Activated naive CD8-positive, alpha-beta T cell treated with anti-CD3 and anti-CD28 coated beads, Interleukin-2, amount 10 ng/mL, durations not matched to agents 7 days and 5 days (primary cell): ENCODE results near the gene TCEA3. TPM values are rescaled to one million over a fixed set of nuclear protein-coding genes. Genes with fewer than 3 reads are reported as not detected.

Source experiments
- ATAC-seq: fragments of 150-1000 bp; cut with Tn5 transposase; one replicate; pipeline ENCODE4 v1.10.0; 2021; ENCODE audit warnings: low read depth, moderate library complexity
- POLR2A ChIA-PET: fragments of 350-600 bp; sonication (Branson Sonifier 250); formaldehyde crosslinking; loops from one replicate; lab custom pipeline; 2021; ENCODE audit warnings: antibody characterized with exemption; lab: Charles Lee
- DNase-seq: peaks from one replicate; pipeline ENCODE4 v3.0.0; 2021
- H3K27ac Mint-ChIP-seq: one replicate; pipeline ENCODE4 v1.8.0; 2022; ENCODE audit warnings: mild to moderate bottlenecking, mixed read lengths
- H3K27me3 Mint-ChIP-seq: one replicate; pipeline ENCODE4 v1.8.0; 2022; ENCODE audit warnings: mild to moderate bottlenecking, moderate library complexity, mixed read lengths
- H3K36me3 Mint-ChIP-seq: one replicate; pipeline ENCODE4 v1.8.0; 2021; ENCODE audit warnings: mild to moderate bottlenecking, mixed read lengths
- H3K4me1 Mint-ChIP-seq: one replicate; pipeline ENCODE4 v1.8.0; 2021; ENCODE audit warnings: mixed read lengths
- H3K4me3 Mint-ChIP-seq: one replicate; pipeline ENCODE4 v1.8.0; 2022; ENCODE audit warnings: mild to moderate bottlenecking, moderate library complexity, mixed read lengths
- H3K9me3 Mint-ChIP-seq: one replicate; pipeline ENCODE4 v1.8.0; 2021; ENCODE audit warnings: mixed read lengths
- total RNA-seq, 2 experiments: library from RNA; stranded (reverse); gene quantifications; one replicate each; pipeline ENCODE4 v1.2.3, GENCODE V29; 2021

The TCEA3 gene
- total RNA-seq, 2 experiments from 2014 or later = 20.4 to 22.6 TPM

- Mint-ChIP-seq H3K4me1 (peaks cover 28% of the 10 kb centered on the region), H3K4me3 (peak overlapping the region; percentile 88), H3K27me3 (peaks cover 11% of the 10 kb centered on the region), H3K27ac (peak overlapping the region; percentile 89), H3K36me3 (peaks cover 5% of the 10 kb centered on the region), H3K9me3 (no peaks in the 10 kb centered on the region)
- peak; percentile 96 for ATAC-seq
- POLR2A ChIA-PET = interaction anchor here (0.5 to 2.2 kb wide), 7 partner anchors 17 to 333 kb away, joined by 3 to 20 read pairs (median 4); partner anchors contain the start of gene HNRNPR
- DNase-seq = peak; percentile 67
Measured at GRCh38 chr1:23422241-23422877, 2.2 kb downstream of the TCEA3 start.

GRCh38 chr1:23421753-23422240 is 2.8 kb downstream of the TCEA3 start:
- Mint-ChIP-seq H3K27me3 (peaks cover 11% of the 10 kb centered on the region), H3K4me3 (peak overlapping the region; percentile 88), H3K36me3 (peaks cover 5% of the 10 kb centered on the region), H3K27ac (peak overlapping the region; percentile 89), H3K4me1 (peaks cover 28% of the 10 kb centered on the region), H3K9me3 (no peaks in the 10 kb centered on the region)
- no peak for ATAC-seq
- DNase-seq = no peak
- POLR2A ChIA-PET = interaction anchor here (0.5 to 2.2 kb wide), 5 partner anchors 18 to 118 kb away, joined by 3 to 20 read pairs (median 4); partner anchors contain the start of gene HNRNPR

- H3K4me1 Mint-ChIP-seq = peaks cover 28% of the 10 kb centered on the region
- peaks cover 5% of the 10 kb centered on the region for H3K36me3 Mint-ChIP-seq
- no peak overlapping the region for H3K27ac Mint-ChIP-seq
- no peak for DNase-seq
- no peaks in the 10 kb centered on the region for H3K9me3 Mint-ChIP-seq
- no peak for ATAC-seq
- H3K4me3 Mint-ChIP-seq = no peak overlapping the region
- POLR2A ChIA-PET = interaction anchor here (1.3 to 2.2 kb wide), 3 partner anchors 53 to 103 kb away, joined by 4 to 20 read pairs (median 4); partner anchors contain the start of gene HNRNPR
- peaks cover 11% of the 10 kb centered on the region for H3K27me3 Mint-ChIP-seq
Measured at GRCh38 chr1:23421343-23421742, 3.2 kb downstream of the TCEA3 start.

- POLR2A ChIA-PET = interaction anchor here (0.5 kb wide), 1 partner anchor 361 kb away, joined by 3 read pairs; no protein-coding TSS in a partner anchor
- ATAC-seq (no peak), DNase-seq (no peak)
- Mint-ChIP-seq H3K27me3 (peaks cover 9% of the 10 kb centered on the region), H3K4me1 (peaks cover 28% of the 10 kb centered on the region), H3K27ac (no peak overlapping the region), H3K4me3 (no peak overlapping the region), H3K9me3 (no peaks in the 10 kb centered on the region), H3K36me3 (peaks cover 3% of the 10 kb centered on the region)
Measured at GRCh38 chr1:23420778-23421177, 3.8 kb downstream of the TCEA3 start.

GRCh38 chr1:23419180-23419579 is 5.4 kb downstream of the TCEA3 start:
- Mint-ChIP-seq H3K36me3 (peaks cover 3% of the 10 kb centered on the region), H3K27ac (no peak overlapping the region)
- POLR2A ChIA-PET = no interaction called here

GRCh38 chr1:23417570-23417969 is 7.0 kb downstream of the TCEA3 start:
- peaks cover 3% of the 10 kb centered on the region for H3K36me3 Mint-ChIP-seq
- no peaks in the 10 kb centered on the region for H3K27me3 Mint-ChIP-seq
- POLR2A ChIA-PET = no interaction called here
- no peak overlapping the region for H3K4me3 Mint-ChIP-seq
- H3K9me3 Mint-ChIP-seq = no peaks in the 10 kb centered on the region
- DNase-seq = no peak
- no peak overlapping the region for H3K27ac Mint-ChIP-seq
- peaks cover 14% of the 10 kb centered on the region for H3K4me1 Mint-ChIP-seq
- ATAC-seq = no peak

More at GRCh38 chr1:23419180-23419579, 5.4 kb downstream of the TCEA3 start:
- Mint-ChIP-seq H3K4me1 (peaks cover 25% of the 10 kb centered on the region), H3K4me3 (no peak overlapping the region), H3K27me3 (peaks cover 2% of the 10 kb centered on the region), H3K9me3 (no peaks in the 10 kb centered on the region)
- ATAC-seq (no peak), DNase-seq (no peak)

- DNase-seq = no peak
- no peak for ATAC-seq
- Mint-ChIP-seq H3K27me3 (no peaks in the 10 kb centered on the region), H3K9me3 (no peaks in the 10 kb centered on the region), H3K4me1 (peaks cover 8% of the 10 kb centered on the region), H3K27ac (no peak overlapping the region), H3K4me3 (no peak overlapping the region), H3K36me3 (peaks cover 2% of the 10 kb centered on the region)
- POLR2A ChIA-PET = no interaction called here
Measured at GRCh38 chr1:23416964-23417363, 7.6 kb downstream of the TCEA3 start.

DNA sequence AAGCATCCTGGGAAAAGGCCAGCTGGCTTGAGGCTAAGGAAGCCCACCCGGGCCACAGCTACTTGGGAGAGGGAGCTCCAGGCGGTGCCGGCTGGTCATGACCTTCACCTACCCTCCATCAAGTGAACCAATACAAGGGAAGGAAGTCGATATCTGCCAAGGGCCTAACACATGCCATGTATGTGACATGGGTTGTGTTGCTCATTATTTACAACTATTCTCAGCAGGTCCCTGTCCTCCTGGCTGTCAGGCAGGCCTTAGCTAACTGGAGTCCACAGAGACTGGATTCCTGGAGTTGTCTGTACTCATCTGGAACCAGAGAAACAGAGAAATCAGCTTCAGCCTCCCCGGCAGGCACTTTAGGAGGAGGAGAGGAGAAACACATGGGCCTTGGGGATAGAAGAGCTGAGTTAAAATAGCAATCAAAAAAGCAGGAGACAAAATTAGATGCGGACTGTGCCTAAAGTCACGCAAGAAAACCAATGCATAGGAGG is 15.7 kb downstream of the TCEA3 start:
- Mint-ChIP-seq H3K9me3 (no peaks in the 10 kb centered on the region), H3K27me3 (no peaks in the 10 kb centered on the region), H3K4me1 (peaks cover 5% of the 10 kb centered on the region), H3K4me3 (no peak overlapping the region), H3K36me3 (peaks cover 2% of the 10 kb centered on the region), H3K27ac (no peak overlapping the region)
- POLR2A ChIA-PET = interaction anchor here (0.5 kb wide), 1 partner anchor 111 kb away, joined by 4 read pairs; no protein-coding TSS in a partner anchor
- ATAC-seq (no peak), DNase-seq (no peak)

DNA sequence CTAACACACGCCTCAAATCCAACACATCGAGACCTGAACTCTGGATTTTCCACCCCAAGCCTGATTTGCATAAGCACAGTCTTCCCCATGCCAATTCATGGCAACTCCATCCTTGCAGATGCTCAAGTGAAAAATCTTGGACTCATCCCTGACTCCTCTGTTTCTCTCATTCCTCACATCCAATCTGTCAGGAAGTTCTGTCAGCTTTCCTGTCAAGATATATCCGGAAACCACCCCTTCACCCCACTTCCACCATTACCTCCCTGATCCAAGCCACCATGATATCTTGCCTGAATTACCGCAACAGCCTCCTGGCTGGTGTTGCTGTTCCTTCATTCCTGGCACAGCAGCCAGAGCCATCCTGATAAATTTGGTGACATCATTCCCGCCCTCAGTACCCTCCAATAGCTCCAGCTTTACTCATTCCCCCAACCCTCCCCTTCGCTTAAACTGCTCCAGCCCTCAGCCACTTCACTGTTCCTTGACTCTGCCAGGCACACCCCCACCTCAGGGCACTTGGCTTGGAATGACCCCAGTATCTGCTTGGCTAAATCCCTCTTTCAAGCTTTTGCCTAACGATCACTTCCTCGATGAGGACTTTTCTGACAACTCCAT is 17.4 kb downstream of the TCEA3 start:
- no peak for ATAC-seq
- Mint-ChIP-seq H3K4me1 (peaks cover 5% of the 10 kb centered on the region), H3K36me3 (peaks cover 2% of the 10 kb centered on the region), H3K9me3 (no peaks in the 10 kb centered on the region), H3K4me3 (no peak overlapping the region), H3K27ac (no peak overlapping the region), H3K27me3 (no peaks in the 10 kb centered on the region)
- POLR2A ChIA-PET = no interaction called here
- DNase-seq = no peak

- Mint-ChIP-seq H3K27ac (no peak overlapping the region), H3K4me1 (peaks cover 5% of the 10 kb centered on the region), H3K36me3 (peaks cover 2% of the 10 kb centered on the region), H3K9me3 (no peaks in the 10 kb centered on the region), H3K27me3 (no peaks in the 10 kb centered on the region), H3K4me3 (no peak overlapping the region)
- DNase-seq = no peak
- POLR2A ChIA-PET = interaction anchor here (0.6 kb wide), 1 partner anchor 572 kb away, joined by 3 read pairs; no protein-coding TSS in a partner anchor
- no peak for ATAC-seq
Measured at GRCh38 chr1:23405946-23406345, 18.6 kb downstream of the TCEA3 start.

DNA sequence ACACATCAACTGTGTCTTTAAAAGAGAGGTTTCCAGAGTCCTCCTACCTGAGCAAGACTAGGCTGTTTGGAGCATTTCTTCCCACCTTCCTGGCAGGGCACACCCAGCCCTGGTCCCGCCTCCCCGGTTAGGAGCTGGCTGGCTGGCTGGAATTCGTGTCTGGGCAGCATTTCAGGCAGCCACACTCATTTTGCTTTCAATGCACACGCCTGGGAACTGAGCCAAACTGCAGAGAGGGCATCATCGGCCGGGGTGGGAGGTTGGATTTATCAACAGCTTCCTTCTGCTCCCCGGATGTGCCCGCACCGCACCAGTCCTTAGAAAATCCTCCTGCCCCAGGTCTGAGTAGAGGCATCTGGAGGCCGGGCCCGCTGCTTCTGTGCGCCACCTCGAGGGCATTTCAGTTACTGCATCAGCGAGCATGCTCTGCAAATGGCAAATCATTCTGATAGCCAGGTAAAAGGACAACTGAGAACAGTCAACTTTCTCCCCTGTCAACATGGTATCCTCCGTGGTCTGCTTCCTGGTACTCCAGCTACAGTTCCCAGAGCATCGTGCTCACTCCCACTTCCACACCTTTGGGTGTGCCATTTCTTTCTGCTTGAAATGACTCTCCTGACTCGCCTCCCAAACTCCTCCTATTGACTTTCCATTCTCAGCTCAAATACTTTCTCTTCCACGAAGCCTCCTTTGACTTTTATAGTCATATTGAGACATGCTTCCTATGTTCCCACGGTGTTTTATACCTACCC is 20.6 kb downstream of the TCEA3 start:
- no peak overlapping the region for H3K27ac Mint-ChIP-seq
- POLR2A ChIA-PET = interaction anchor here (1.3 to 1.7 kb wide), 2 partner anchors 36 to 60 kb away, joined by 3 to 6 read pairs; partner anchors contain the start of gene HNRNPR
- no peaks in the 10 kb centered on the region for H3K27me3 Mint-ChIP-seq
- H3K36me3 Mint-ChIP-seq = peaks cover 4% of the 10 kb centered on the region
- no peaks in the 10 kb centered on the region for H3K9me3 Mint-ChIP-seq
- H3K4me1 Mint-ChIP-seq = peaks cover 5% of the 10 kb centered on the region
- DNase-seq (peak; percentile 89), ATAC-seq (peak; percentile 95)
- peak overlapping the region; percentile 26 for H3K4me3 Mint-ChIP-seq

GRCh38 chr1:23403355-23403734 is 21.2 kb downstream of the TCEA3 start:
- Mint-ChIP-seq H3K27ac (no peak overlapping the region), H3K9me3 (no peaks in the 10 kb centered on the region), H3K4me1 (peaks cover 5% of the 10 kb centered on the region), H3K27me3 (no peaks in the 10 kb centered on the region), H3K36me3 (peaks cover 4% of the 10 kb centered on the region), H3K4me3 (no peak overlapping the region)
- no peak for DNase-seq
- POLR2A ChIA-PET = interaction anchor here (1.3 kb wide), 1 partner anchor 35 kb away, joined by 3 read pairs; no protein-coding TSS in a partner anchor
- ATAC-seq = no peak

DNA sequence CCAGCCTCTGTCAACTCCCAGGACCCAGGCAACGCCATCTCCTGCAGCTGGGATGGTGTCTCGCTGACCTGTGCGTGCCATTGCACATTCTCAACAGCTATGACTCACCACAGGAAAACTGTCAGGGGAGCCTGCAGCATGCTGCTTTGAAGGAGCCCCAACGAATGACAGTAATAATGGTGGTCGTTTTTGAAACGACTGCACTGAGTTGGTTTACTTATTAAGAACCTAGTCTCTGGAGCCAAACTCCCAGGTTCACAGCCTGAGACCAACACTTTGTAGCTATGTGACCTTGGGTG is 21.6 kb downstream of the TCEA3 start:
- H3K27me3 Mint-ChIP-seq = no peaks in the 10 kb centered on the region

More for the DNA sequence above, 21.6 kb downstream of the TCEA3 start:
- Mint-ChIP-seq H3K27ac (no peak overlapping the region), H3K36me3 (peaks cover 4% of the 10 kb centered on the region), H3K9me3 (no peaks in the 10 kb centered on the region), H3K4me3 (no peak overlapping the region), H3K4me1 (peaks cover 5% of the 10 kb centered on the region)
- DNase-seq (no peak), ATAC-seq (no peak)
- POLR2A ChIA-PET = interaction anchor here (1.3 kb wide), 1 partner anchor 35 kb away, joined by 3 read pairs; no protein-coding TSS in a partner anchor
